DOHH2 (cell line): ENCODE data around the gene SCN8A.

ENCODE experiments used
- H3F3A ChIP-seq: fragments of 200-600 bp; sonication (generic), shearing (Covaris generic); 2 replicates; pipeline ENCODE4 v1.6.0; 2016; ENCODE audit warnings: antibody characterized with exemption, mild to moderate bottlenecking; ENCODE audit not compliant: control insufficient read depth, insufficient read depth
- H3K27ac ChIP-seq: fragments of 200-600 bp; sonication (generic); 2 replicates; pipeline ENCODE4 v1.5.1; 2014; ENCODE audit warnings: low read depth, mild to moderate bottlenecking, low read length, moderate library complexity
- H3K27me3 ChIP-seq: fragments of 200-600 bp; sonication (generic); 2 replicates; pipeline ENCODE4 v1.6.1; 2014; ENCODE audit warnings: mild to moderate bottlenecking, low read length, mixed read lengths; ENCODE audit not compliant: control insufficient read depth
- H3K36me3 ChIP-seq: fragments of 200-600 bp; sonication (generic); 2 replicates; pipeline ENCODE4 v1.6.1; 2014; ENCODE audit warnings: mild to moderate bottlenecking, low read length, moderate library complexity, mixed read lengths; ENCODE audit not compliant: control insufficient read depth
- H3K4me1 ChIP-seq: fragments of 200-600 bp; sonication (generic); 2 replicates; pipeline ENCODE4 v1.6.1; 2014; ENCODE audit warnings: mild to moderate bottlenecking, low read length, mixed read lengths; ENCODE audit not compliant: control insufficient read depth
- H3K4me2 ChIP-seq: fragments of 200-600 bp; sonication (generic); 2 replicates; pipeline ENCODE4 v1.6.0; 2014; ENCODE audit warnings: mild to moderate bottlenecking, low read length, moderate library complexity
- H3K4me3 ChIP-seq: fragments of 200-600 bp; sonication (generic); 2 replicates; pipeline ENCODE4 v1.5.1; 2014; ENCODE audit warnings: mild to moderate bottlenecking, low read length, mixed read lengths
- H3K79me2 ChIP-seq: fragments of 200-600 bp; sonication (generic); 2 replicates; pipeline ENCODE4 v1.6.1; 2014; ENCODE audit warnings: mild to moderate bottlenecking, low read length, mixed read lengths; ENCODE audit not compliant: control insufficient read depth
- H3K9me2 ChIP-seq: fragments of 200-600 bp; sonication (generic); replicated peaks from 2 replicates; pipeline ENCODE4 v1.6.1; 2014; ENCODE audit warnings: mild to moderate bottlenecking, low read length, mixed read lengths; ENCODE audit not compliant: control insufficient read depth
- H3K9me3 ChIP-seq: fragments of 200-600 bp; sonication (generic); 2 replicates; pipeline ENCODE4 v1.6.1; 2014; ENCODE audit warnings: antibody characterized with exemption, low read length, mixed read lengths; ENCODE audit not compliant: control insufficient read depth, insufficient read depth
- H4K20me1 ChIP-seq: fragments of 200-600 bp; sonication (generic); 2 replicates; pipeline ENCODE4 v1.6.0; 2014; ENCODE audit warnings: low read depth, mild to moderate bottlenecking, antibody characterized with exemption, low read length, moderate library complexity; ENCODE audit not compliant: control insufficient read depth, insufficient read depth
- CTCF ChIP-seq: fragments of 200-600 bp; sonication (generic); IDR thresholded peaks from one replicate; pipeline ENCODE4 v1.5.1; 2014; ENCODE audit warnings: antibody characterized with exemption, mild to moderate bottlenecking, low read depth, low read length; ENCODE audit not compliant: poor library complexity, severe bottlenecking
- EZH2phosphoT487 ChIP-seq: fragments of 200-600 bp; sonication (generic); IDR thresholded peaks from 2 replicates; pipeline ENCODE4 v1.6.1; 2017; ENCODE audit warnings: borderline replicate concordance, mild to moderate bottlenecking, antibody characterized with exemption, low read length, moderate library complexity, mixed read lengths

Gene SCN8A

DNA sequence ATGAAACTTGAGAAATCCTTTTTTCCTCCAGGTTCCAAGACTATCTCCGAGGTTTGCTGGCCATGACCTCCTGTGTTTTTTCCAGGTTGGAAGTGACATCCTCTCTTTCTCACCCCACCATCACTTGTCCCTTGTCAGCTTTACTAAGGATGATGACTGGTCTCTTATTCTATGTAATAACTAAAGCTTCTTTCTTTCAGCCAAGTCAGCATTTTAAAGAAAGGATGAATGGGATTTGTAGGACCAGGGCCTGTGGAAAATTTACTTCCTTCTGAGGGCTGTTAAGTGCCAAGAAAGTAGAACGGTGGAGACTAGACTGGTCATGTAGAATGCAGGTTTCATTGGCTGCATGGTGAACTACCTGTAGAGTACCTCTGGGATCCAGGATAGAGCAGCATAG, 183.9 kb downstream of the SCN8A start:
- H3K4me3 ChIP-seq = no peak overlapping the region
- H3K27ac ChIP-seq = no peak overlapping the region
- H3K4me2 ChIP-seq = no peak overlapping the region
- TF ChIP-seq EZH2phosphoT487 = no peak
- no peak for TF ChIP-seq CTCF
- no peaks in the 10 kb centered on the region for H3F3A ChIP-seq
- H3K9me3 ChIP-seq = no peaks in the 10 kb centered on the region
- H3K27me3 ChIP-seq = no peaks in the 10 kb centered on the region
- no peaks in the 10 kb centered on the region for H3K4me1 ChIP-seq
- no peaks in the 10 kb centered on the region for H4K20me1 ChIP-seq
- H3K79me2 ChIP-seq = no peaks in the 10 kb centered on the region
- H3K36me3 ChIP-seq = no peaks in the 10 kb centered on the region
- H3K9me2 ChIP-seq = no peaks in the 10 kb centered on the region

- H3K9me2 ChIP-seq = no peaks in the 10 kb centered on the region
- H3K36me3 ChIP-seq = no peaks in the 10 kb centered on the region
- no peaks in the 10 kb centered on the region for H4K20me1 ChIP-seq
- no peaks in the 10 kb centered on the region for H3K4me1 ChIP-seq
- H3F3A ChIP-seq = no peaks in the 10 kb centered on the region
- TF ChIP-seq CTCF = no peak
- no peak for TF ChIP-seq EZH2phosphoT487
- no peak overlapping the region for H3K27ac ChIP-seq
- no peak overlapping the region for H3K4me3 ChIP-seq
- H3K79me2 ChIP-seq = no peaks in the 10 kb centered on the region
- H3K9me3 ChIP-seq = no peaks in the 10 kb centered on the region
- H3K27me3 ChIP-seq = no peaks in the 10 kb centered on the region
- H3K4me2 ChIP-seq = no peak overlapping the region
Observed at GRCh38 chr12:51777457-51777856, 186.4 kb downstream of the SCN8A start.

DNA sequence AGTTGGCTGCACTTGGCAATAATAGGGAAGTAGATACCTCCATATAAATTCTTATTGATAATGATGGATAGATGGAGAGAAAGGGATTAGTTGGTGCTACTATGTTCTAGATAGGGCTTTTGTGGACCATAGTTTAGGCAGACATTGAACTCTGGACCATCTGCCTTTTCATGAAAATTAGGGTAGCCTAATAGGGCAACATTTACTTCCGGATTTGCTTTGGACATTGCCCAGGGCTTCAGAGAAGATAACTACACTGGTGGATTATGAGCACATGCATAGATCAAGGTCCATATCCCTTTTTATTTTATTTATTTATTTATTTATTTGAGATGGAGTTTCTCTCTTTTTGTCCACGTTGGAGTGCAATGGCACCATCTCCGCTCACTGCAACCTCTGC, 186.9 kb downstream of the SCN8A start:
- Histone ChIP-seq H3K27me3 (no peaks in the 10 kb centered on the region), H3K4me3 (no peak overlapping the region), H4K20me1 (no peaks in the 10 kb centered on the region), H3K4me2 (no peak overlapping the region), H3K36me3 (no peaks in the 10 kb centered on the region), H3K9me2 (no peaks in the 10 kb centered on the region), H3F3A (no peaks in the 10 kb centered on the region), H3K4me1 (no peaks in the 10 kb centered on the region), H3K79me2 (no peaks in the 10 kb centered on the region), H3K27ac (no peak overlapping the region), H3K9me3 (no peaks in the 10 kb centered on the region)
- TF ChIP-seq EZH2phosphoT487 (no peak), CTCF (no peak)

DNA sequence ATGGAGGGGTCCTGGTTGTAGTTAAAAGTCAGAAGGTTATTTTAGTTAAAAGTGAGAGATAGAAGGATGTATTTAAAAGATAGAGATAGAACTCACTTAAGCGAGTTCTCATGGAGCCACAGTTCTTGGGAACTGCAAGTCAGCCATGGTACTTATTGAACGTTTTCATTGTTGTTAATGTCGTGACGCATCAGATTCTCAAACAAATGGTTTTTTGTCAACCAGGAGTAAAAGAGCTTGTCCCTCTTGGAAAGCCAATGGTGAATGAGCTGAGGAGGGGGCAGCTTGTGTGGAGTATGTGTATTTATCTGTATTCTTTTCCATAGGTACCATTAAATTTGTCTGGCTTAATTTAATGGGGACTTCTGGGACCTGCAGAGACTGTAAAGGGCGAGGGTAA, 188.8 kb downstream of the SCN8A start:
- no peak for TF ChIP-seq EZH2phosphoT487
- no peak for TF ChIP-seq CTCF

More for the DNA sequence above, 188.8 kb downstream of the SCN8A start:
- Histone ChIP-seq H3K36me3 (no peaks in the 10 kb centered on the region), H3K9me2 (no peaks in the 10 kb centered on the region), H3K9me3 (no peaks in the 10 kb centered on the region), H3F3A (no peaks in the 10 kb centered on the region), H3K4me3 (no peak overlapping the region), H3K27ac (no peak overlapping the region), H3K4me2 (no peak overlapping the region), H4K20me1 (no peaks in the 10 kb centered on the region), H3K4me1 (no peaks in the 10 kb centered on the region), H3K79me2 (no peaks in the 10 kb centered on the region), H3K27me3 (no peaks in the 10 kb centered on the region)
